HEK293 (cell line): ENCODE measurements around the gene ST6GALNAC6.

Source experiments
- CTCF ChIA-PET: fragments of 350-600 bp; formaldehyde crosslinking; extraction: SDS; loops from one replicate; lab custom pipeline; 2021; ENCODE audit warnings: antibody characterized with exemption; lab: Yijun Ruan, JAX
- POLR2A ChIA-PET: fragments of 300-600 bp; formaldehyde crosslinking; extraction: SDS; loops from one replicate; lab custom pipeline; 2020; ENCODE audit warnings: antibody characterized with exemption, inconsistent platforms; lab: Yijun Ruan, JAX
- H3K27ac ChIP-seq: fragments of 200-500 bp; sonication (Bioruptor generic); 2 replicates; pipeline ENCODE4 v1.5.1; 2014; ENCODE audit warnings: low read depth, low read length, control low read depth, inconsistent platforms; ENCODE audit errors: extremely low read depth
- H3K36me3 ChIP-seq, 2 experiments: fragments of 200-500 bp in 1 of 2; sonication (Bioruptor generic) in 1 of 2; 1 replicate in 1 of 2; 2 replicates in 1 of 2; pipeline ENCODE4 v1.5.1; 2014 to 2017; ENCODE audit warnings: inconsistent platforms in 2 of 2, low read length in 2 of 2; ENCODE audit not compliant: control insufficient read depth in 2 of 2, insufficient read depth in 1 of 2
- H3K4me1 ChIP-seq: fragments of 200-500 bp; sonication (Bioruptor generic); 2 replicates; pipeline ENCODE4 v1.5.1; 2014; ENCODE audit warnings: mild to moderate bottlenecking, low read length, inconsistent platforms; ENCODE audit not compliant: control insufficient read depth, insufficient read depth
- H3K4me3 ChIP-seq: 2 replicates; pipeline ENCODE4 v1.5.1; 2011; ENCODE audit warnings: low read depth, mild to moderate bottlenecking, control low read depth, low read length, moderate library complexity
- H3K9me3 ChIP-seq: fragments of 200-500 bp; sonication (Bioruptor generic); 2 replicates; pipeline ENCODE4 v1.5.1; 2014; ENCODE audit warnings: low read depth, low read length, inconsistent platforms; ENCODE audit not compliant: control insufficient read depth, insufficient read depth
- SP7 ChIP-seq: fragments of 450-650 bp; formaldehyde crosslinking; IDR thresholded peaks from 2 replicates; pipeline ENCODE4 v1.5.1; 2016; ENCODE audit warnings: missing biosample characterization, missing genetic modification characterization
- ZBTB17 ChIP-seq: fragments of 450-650 bp; formaldehyde crosslinking; IDR thresholded peaks from 2 replicates; pipeline ENCODE4 v1.5.1; 2016; ENCODE audit warnings: missing biosample characterization, missing genetic modification characterization
- ZEB2 ChIP-seq: fragments of 450-650 bp; formaldehyde crosslinking; IDR thresholded peaks from 2 replicates; pipeline ENCODE4 v1.5.1; 2016; ENCODE audit warnings: missing biosample characterization, missing genetic modification characterization
- ZNF10 ChIP-seq: fragments of 450-650 bp; formaldehyde crosslinking; IDR thresholded peaks from 2 replicates; pipeline ENCODE4 v1.5.1; 2017; ENCODE audit warnings: missing biosample characterization, missing genetic modification characterization
- ZNF341 ChIP-seq: fragments of 450-650 bp; formaldehyde crosslinking; IDR thresholded peaks from 2 replicates; pipeline ENCODE4; 2016; ENCODE audit warnings: low read depth, missing biosample characterization, missing genetic modification characterization
- ZNF560 ChIP-seq: fragments of 450-650 bp; formaldehyde crosslinking; IDR thresholded peaks from 2 replicates; pipeline ENCODE4 v1.5.1; 2017; ENCODE audit warnings: missing biosample characterization, missing genetic modification characterization, borderline replicate concordance
- ZNF610 ChIP-seq: fragments of 450-650 bp; formaldehyde crosslinking; IDR thresholded peaks from 2 replicates; pipeline ENCODE4 v1.5.1; 2016; ENCODE audit warnings: missing biosample characterization, missing genetic modification characterization, borderline replicate concordance
- ZNF660 ChIP-seq: fragments of 450-650 bp; IDR thresholded peaks from 2 replicates; pipeline ENCODE4 v1.5.1; 2018; ENCODE audit warnings: missing biosample characterization, mild to moderate bottlenecking, missing genetic modification characterization
- ZNF785 ChIP-seq: fragments of 450-650 bp; formaldehyde crosslinking; IDR thresholded peaks from 2 replicates; pipeline ENCODE4 v1.5.1; 2016; ENCODE audit warnings: missing biosample characterization, missing genetic modification characterization
- ZNF792 ChIP-seq: fragments of 450-650 bp; formaldehyde crosslinking; IDR thresholded peaks from 2 replicates; pipeline ENCODE4 v1.5.1; 2016; ENCODE audit warnings: missing biosample characterization, missing genetic modification characterization
- TF ChIP-seq, protein P1 (sequence below): fragments of 450-650 bp; formaldehyde crosslinking; IDR thresholded peaks from 2 replicates; pipeline ENCODE4 v1.5.1; 2016; ENCODE audit warnings: missing biosample characterization, missing genetic modification characterization
- TF ChIP-seq, protein P2 (sequence below): fragments of 450-650 bp; formaldehyde crosslinking; optimal IDR thresholded peaks from 2 replicates; pipeline ENCODE3; 2016; ENCODE audit warnings: missing biosample characterization, mild to moderate bottlenecking, missing genetic modification characterization
- TF ChIP-seq, protein P3 (sequence below): fragments of 450-650 bp; formaldehyde crosslinking; IDR thresholded peaks from 2 replicates; pipeline ENCODE4 v1.5.1; 2016; ENCODE audit warnings: missing biosample characterization, missing genetic modification characterization
- TF ChIP-seq, protein P4 (sequence below): fragments of 450-650 bp; formaldehyde crosslinking; IDR thresholded peaks from 2 replicates; pipeline ENCODE4 v1.5.1; 2017; ENCODE audit warnings: missing biosample characterization, missing genetic modification characterization
- TF ChIP-seq, protein P5 (sequence below): fragments of 450-650 bp; formaldehyde crosslinking; IDR thresholded peaks from 2 replicates; pipeline ENCODE4 v1.5.1; 2016; ENCODE audit warnings: missing biosample characterization, missing genetic modification characterization, borderline replicate concordance
- TF ChIP-seq, protein P6 (sequence below): fragments of 450-650 bp; formaldehyde crosslinking; IDR thresholded peaks from 2 replicates; pipeline ENCODE4 v1.5.1; 2017; ENCODE audit warnings: missing biosample characterization, missing genetic modification characterization

Gene ST6GALNAC6

DNA sequence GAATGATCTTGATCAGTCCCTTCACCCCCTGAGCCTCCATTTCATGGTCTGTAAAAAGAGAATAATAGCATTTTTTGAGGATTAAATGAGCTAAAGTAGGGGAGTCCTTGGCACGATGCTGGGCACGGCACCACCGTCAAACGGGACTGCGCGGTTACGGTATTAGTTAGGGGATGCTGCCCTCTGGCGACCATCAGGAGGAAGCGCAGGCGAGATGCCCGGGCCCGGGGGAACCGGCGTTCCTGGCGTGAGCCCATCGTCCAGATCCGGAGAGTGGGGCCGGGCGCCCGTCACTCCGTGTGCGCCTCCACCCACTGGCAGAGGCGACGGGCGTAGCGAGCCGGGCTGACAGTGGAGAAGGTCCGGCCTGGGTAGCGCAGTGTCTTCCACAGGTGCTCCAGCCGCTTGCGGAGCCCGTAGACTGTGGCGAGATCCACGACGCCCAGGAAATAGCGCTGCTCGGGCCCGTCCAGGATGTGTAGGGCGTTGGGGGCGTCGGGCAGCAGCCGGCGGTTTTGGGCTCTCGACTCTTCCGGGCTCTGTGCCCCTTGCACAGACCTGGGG is 22.2 kb upstream of the ST6GALNAC6 start (continued):
- TF ChIP-seq, protein P1, sequence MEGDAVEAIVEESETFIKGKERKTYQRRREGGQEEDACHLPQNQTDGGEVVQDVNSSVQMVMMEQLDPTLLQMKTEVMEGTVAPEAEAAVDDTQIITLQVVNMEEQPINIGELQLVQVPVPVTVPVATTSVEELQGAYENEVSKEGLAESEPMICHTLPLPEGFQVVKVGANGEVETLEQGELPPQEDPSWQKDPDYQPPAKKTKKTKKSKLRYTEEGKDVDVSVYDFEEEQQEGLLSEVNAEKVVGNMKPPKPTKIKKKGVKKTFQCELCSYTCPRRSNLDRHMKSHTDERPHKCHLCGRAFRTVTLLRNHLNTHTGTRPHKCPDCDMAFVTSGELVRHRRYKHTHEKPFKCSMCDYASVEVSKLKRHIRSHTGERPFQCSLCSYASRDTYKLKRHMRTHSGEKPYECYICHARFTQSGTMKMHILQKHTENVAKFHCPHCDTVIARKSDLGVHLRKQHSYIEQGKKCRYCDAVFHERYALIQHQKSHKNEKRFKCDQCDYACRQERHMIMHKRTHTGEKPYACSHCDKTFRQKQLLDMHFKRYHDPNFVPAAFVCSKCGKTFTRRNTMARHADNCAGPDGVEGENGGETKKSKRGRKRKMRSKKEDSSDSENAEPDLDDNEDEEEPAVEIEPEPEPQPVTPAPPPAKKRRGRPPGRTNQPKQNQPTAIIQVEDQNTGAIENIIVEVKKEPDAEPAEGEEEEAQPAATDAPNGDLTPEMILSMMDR (tag by site-specific recombination), result peak; percentile 79
- TF ChIP-seq, protein P2, sequence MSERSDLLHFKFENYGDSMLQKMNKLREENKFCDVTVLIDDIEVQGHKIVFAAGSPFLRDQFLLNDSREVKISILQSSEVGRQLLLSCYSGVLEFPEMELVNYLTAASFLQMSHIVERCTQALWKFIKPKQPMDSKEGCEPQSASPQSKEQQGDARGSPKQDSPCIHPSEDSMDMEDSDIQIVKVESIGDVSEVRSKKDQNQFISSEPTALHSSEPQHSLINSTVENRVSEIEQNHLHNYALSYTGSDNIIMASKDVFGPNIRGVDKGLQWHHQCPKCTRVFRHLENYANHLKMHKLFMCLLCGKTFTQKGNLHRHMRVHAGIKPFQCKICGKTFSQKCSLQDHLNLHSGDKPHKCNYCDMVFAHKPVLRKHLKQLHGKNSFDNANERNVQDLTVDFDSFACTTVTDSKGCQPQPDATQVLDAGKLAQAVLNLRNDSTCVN, result peak; percentile 43
- TF ChIP-seq ZNF785, result no peak

DNA sequence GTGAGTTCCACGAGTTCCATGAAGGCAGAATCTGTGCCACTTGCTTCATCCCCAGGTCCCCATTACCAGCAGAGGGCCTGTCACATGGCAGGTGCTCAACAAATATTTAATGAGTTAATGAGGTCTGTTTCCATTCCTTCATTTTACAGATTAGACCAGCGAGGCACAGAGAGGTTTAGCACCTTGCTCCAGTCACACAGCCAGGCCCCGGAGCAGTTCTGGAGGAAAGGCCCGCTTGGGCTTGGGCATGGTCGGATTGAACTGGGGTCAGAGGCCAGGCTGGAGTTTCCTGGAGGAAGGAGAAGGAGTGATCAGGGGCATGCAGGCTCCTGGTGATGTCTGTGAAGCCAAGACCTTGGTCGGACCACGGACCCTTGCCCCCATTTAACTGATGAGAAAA is 21.4 kb upstream of the ST6GALNAC6 start:
- POLR2A ChIA-PET, result interaction anchor here (0.9 to 1.7 kb wide), 3 partner anchors 10 to 696 kb away, joined by 3 to 4 read pairs (median 3); partner anchors contain the start of gene TOR2A
- CTCF ChIA-PET, result interaction anchor here (0.5 to 8.6 kb wide), 62 partner anchors 8 to 725 kb away, joined by 3 to 65 read pairs (median 4); partner anchors contain the start of genes AK1, CDK9, PIP5KL1 and PTRH1
- peaks cover 3% of the 10 kb centered on the region; the same call in 1 of the 2 replicates for H3K4me1 ChIP-seq
- no peak overlapping the region for H3K27ac ChIP-seq
- TF ChIP-seq ZNF10 (no peak), ZNF610 (no peak), ZNF341 (no peak), ZNF660 (tag by site-specific recombination) (no peak), ZNF560 (tag by site-specific recombination) (no peak)
- TF ChIP-seq, protein P3, sequence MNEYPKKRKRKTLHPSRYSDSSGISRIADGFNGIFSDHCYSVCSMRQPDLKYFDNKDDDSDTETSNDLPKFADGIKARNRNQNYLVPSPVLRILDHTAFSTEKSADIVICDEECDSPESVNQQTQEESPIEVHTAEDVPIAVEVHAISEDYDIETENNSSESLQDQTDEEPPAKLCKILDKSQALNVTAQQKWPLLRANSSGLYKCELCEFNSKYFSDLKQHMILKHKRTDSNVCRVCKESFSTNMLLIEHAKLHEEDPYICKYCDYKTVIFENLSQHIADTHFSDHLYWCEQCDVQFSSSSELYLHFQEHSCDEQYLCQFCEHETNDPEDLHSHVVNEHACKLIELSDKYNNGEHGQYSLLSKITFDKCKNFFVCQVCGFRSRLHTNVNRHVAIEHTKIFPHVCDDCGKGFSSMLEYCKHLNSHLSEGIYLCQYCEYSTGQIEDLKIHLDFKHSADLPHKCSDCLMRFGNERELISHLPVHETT (tag by site-specific recombination), result no peak
- TF ChIP-seq, protein P4, sequence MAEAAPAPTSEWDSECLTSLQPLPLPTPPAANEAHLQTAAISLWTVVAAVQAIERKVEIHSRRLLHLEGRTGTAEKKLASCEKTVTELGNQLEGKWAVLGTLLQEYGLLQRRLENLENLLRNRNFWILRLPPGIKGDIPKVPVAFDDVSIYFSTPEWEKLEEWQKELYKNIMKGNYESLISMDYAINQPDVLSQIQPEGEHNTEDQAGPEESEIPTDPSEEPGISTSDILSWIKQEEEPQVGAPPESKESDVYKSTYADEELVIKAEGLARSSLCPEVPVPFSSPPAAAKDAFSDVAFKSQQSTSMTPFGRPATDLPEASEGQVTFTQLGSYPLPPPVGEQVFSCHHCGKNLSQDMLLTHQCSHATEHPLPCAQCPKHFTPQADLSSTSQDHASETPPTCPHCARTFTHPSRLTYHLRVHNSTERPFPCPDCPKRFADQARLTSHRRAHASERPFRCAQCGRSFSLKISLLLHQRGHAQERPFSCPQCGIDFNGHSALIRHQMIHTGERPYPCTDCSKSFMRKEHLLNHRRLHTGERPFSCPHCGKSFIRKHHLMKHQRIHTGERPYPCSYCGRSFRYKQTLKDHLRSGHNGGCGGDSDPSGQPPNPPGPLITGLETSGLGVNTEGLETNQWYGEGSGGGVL (tag by site-specific recombination), result no peak
- no peaks in the 10 kb centered on the region for H3K36me3 ChIP-seq
- no peaks in the 10 kb centered on the region for H3K9me3 ChIP-seq
- no peak overlapping the region for H3K4me3 ChIP-seq

DNA sequence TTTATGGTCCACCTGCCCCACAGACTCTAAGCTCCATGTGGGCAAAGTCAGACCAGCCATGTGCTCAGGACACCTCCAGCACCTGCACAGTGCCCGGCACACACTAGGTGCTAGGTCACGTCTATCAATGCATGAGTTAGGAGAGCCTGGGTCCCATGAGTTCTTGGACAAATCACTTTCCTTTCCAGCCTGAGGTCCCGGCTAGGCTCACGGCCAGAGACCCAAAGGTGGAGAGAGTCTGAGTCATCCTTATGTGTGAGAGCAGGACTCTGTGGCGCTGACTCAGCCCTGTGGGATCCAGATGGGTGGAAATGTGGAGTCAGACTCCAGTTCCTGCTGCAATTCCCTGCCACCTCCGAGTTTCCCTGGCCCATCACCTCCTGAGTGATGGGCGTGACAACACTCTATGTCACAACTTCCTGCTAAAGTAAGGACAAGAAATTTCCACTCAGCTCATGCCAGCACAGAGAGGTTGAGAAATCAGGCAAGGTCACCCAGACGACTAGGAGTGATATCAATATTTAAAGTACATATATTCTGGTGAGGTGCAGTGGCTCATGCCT is 19.9 kb upstream of the ST6GALNAC6 start:
- Histone ChIP-seq H3K4me1 (peaks cover 3% of the 10 kb centered on the region; the same call in 1 of the 2 replicates), H3K4me3 (no peak overlapping the region), H3K36me3 (peaks cover 0 to 5% of the 10 kb centered on the region in 2 experiments; a peak in 1 of 3 replicates), H3K9me3 (no peaks in the 10 kb centered on the region), H3K27ac (no peak overlapping the region)
- POLR2A ChIA-PET, result interaction anchor here (1.7 kb wide), 1 partner anchor 184 kb away, joined by 5 read pairs; the partner anchor contains the start of gene TOR2A
- CTCF ChIA-PET, result interaction anchor here (0.6 to 8.6 kb wide), 10 partner anchors 9 to 415 kb away, joined by 3 to 65 read pairs (median 4); partner anchors contain the start of gene TOR2A
- TF ChIP-seq ZNF792 (no peak), ZEB2 (tag by site-specific recombination) (peak; percentile 71; the same call in 1 of the 2 replicates), ZBTB17 (tag by site-specific recombination) (peak; percentile 26; the same call in 1 of the 2 replicates), SP7 (tag by site-specific recombination) (peak; percentile 73)
- TF ChIP-seq, protein P5, sequence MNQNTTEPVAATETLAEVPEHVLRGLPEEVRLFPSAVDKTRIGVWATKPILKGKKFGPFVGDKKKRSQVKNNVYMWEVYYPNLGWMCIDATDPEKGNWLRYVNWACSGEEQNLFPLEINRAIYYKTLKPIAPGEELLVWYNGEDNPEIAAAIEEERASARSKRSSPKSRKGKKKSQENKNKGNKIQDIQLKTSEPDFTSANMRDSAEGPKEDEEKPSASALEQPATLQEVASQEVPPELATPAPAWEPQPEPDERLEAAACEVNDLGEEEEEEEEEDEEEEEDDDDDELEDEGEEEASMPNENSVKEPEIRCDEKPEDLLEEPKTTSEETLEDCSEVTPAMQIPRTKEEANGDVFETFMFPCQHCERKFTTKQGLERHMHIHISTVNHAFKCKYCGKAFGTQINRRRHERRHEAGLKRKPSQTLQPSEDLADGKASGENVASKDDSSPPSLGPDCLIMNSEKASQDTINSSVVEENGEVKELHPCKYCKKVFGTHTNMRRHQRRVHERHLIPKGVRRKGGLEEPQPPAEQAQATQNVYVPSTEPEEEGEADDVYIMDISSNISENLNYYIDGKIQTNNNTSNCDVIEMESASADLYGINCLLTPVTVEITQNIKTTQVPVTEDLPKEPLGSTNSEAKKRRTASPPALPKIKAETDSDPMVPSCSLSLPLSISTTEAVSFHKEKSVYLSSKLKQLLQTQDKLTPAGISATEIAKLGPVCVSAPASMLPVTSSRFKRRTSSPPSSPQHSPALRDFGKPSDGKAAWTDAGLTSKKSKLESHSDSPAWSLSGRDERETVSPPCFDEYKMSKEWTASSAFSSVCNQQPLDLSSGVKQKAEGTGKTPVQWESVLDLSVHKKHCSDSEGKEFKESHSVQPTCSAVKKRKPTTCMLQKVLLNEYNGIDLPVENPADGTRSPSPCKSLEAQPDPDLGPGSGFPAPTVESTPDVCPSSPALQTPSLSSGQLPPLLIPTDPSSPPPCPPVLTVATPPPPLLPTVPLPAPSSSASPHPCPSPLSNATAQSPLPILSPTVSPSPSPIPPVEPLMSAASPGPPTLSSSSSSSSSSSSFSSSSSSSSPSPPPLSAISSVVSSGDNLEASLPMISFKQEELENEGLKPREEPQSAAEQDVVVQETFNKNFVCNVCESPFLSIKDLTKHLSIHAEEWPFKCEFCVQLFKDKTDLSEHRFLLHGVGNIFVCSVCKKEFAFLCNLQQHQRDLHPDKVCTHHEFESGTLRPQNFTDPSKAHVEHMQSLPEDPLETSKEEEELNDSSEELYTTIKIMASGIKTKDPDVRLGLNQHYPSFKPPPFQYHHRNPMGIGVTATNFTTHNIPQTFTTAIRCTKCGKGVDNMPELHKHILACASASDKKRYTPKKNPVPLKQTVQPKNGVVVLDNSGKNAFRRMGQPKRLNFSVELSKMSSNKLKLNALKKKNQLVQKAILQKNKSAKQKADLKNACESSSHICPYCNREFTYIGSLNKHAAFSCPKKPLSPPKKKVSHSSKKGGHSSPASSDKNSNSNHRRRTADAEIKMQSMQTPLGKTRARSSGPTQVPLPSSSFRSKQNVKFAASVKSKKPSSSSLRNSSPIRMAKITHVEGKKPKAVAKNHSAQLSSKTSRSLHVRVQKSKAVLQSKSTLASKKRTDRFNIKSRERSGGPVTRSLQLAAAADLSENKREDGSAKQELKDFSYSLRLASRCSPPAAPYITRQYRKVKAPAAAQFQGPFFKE (tag by site-specific recombination), result no peak
- TF ChIP-seq, protein P6, sequence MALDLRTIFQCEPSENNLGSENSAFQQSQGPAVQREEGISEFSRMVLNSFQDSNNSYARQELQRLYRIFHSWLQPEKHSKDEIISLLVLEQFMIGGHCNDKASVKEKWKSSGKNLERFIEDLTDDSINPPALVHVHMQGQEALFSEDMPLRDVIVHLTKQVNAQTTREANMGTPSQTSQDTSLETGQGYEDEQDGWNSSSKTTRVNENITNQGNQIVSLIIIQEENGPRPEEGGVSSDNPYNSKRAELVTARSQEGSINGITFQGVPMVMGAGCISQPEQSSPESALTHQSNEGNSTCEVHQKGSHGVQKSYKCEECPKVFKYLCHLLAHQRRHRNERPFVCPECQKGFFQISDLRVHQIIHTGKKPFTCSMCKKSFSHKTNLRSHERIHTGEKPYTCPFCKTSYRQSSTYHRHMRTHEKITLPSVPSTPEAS, result no peak
